Neural crest cell (in vitro differentiated cells): Measurements from ENCODE around the gene TGM2. TPM values are rescaled to one million over a fixed set of nuclear protein-coding genes. Genes with fewer than 3 reads are reported as not detected.

Source experiments
- DNase-seq: peaks from one replicate; pipeline ENCODE4 v3.0.0; 2021; ENCODE audit warnings: low read depth, mixed read lengths, low spot score
- H3K27ac Mint-ChIP-seq: one replicate; pipeline ENCODE4 v1.8.0; 2021; ENCODE audit warnings: mild to moderate bottlenecking, mixed read lengths; ENCODE audit not compliant: unreplicated experiment
- H3K27me3 Mint-ChIP-seq: 2 replicates; pipeline ENCODE4 v1.8.0; 2021; ENCODE audit warnings: low read depth, mild to moderate bottlenecking, mixed read lengths
- H3K36me3 Mint-ChIP-seq: 2 replicates; pipeline ENCODE4 v1.8.0; 2021; ENCODE audit warnings: low read depth, mild to moderate bottlenecking, mixed read lengths
- H3K4me1 Mint-ChIP-seq: 2 replicates; pipeline ENCODE4 v1.8.0; 2021; ENCODE audit warnings: mixed read lengths
- H3K4me3 Mint-ChIP-seq: one replicate; pipeline ENCODE4 v1.8.0; 2021; ENCODE audit warnings: mild to moderate bottlenecking, mixed read lengths
- H3K9me3 Mint-ChIP-seq: 2 replicates; pipeline ENCODE4 v1.8.0; 2021; ENCODE audit warnings: mixed read lengths
- total RNA-seq: library from RNA; stranded (reverse); gene quantifications from 2 replicates; pipeline ENCODE4 v1.2.1, GENCODE V29; 2021
- TF ChIP-seq, protein P1 (sequence below): fragments of 200-600 bp; sonication (generic); conservative IDR thresholded peaks from 2 replicates; pipeline ENCODE4 v1.5.0; 2021; ENCODE audit warnings: antibody characterized with exemption, mild to moderate bottlenecking

TGM2 gene
- total RNA-seq, 1 donor from 2014 or later: 1.4 TPM

DNA sequence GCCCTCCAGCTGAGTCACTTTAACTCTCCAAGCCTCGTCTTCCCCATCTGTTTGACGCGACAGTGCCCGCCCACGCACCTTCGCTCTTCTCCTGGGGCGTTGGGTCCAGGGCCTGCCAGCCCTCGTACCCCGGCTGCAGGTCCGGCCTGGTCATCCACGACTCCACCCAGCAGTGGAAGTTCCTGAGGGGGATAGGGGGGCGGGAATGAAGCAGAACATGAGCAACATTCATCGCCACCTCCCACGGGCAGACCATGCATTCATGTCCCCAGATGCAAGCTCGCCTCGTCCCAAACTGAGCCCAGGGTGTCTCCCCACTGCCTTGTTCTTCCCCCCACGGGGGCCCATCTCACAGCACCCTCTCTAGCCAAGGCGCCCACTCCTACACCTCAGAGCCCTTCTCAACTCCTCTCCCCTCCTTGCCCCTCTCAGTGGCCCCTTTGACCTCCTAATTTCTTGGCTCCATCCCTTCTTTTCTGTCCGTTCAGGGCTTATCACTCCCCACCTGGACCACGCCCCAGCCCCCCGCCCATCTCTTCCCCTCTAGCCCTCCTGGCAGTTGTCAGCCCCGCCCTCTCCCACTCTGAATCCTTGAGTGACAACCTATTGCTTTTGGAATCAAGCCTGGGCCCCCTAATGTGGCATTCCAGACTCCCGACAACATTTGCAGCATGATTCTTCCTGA lies 23.7 kb downstream of the TGM2 start:
- Mint-ChIP-seq H3K9me3 (no peaks in the 10 kb centered on the region), H3K4me3 (no peak overlapping the region), H3K27me3 (no peaks in the 10 kb centered on the region), H3K4me1 (peaks cover 58% of the 10 kb centered on the region), H3K27ac (peak overlapping the region; percentile 71), H3K36me3 (no peaks in the 10 kb centered on the region)
- no peak for DNase-seq
- TF ChIP-seq, protein P1, sequence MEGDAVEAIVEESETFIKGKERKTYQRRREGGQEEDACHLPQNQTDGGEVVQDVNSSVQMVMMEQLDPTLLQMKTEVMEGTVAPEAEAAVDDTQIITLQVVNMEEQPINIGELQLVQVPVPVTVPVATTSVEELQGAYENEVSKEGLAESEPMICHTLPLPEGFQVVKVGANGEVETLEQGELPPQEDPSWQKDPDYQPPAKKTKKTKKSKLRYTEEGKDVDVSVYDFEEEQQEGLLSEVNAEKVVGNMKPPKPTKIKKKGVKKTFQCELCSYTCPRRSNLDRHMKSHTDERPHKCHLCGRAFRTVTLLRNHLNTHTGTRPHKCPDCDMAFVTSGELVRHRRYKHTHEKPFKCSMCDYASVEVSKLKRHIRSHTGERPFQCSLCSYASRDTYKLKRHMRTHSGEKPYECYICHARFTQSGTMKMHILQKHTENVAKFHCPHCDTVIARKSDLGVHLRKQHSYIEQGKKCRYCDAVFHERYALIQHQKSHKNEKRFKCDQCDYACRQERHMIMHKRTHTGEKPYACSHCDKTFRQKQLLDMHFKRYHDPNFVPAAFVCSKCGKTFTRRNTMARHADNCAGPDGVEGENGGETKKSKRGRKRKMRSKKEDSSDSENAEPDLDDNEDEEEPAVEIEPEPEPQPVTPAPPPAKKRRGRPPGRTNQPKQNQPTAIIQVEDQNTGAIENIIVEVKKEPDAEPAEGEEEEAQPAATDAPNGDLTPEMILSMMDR: no peak

DNA sequence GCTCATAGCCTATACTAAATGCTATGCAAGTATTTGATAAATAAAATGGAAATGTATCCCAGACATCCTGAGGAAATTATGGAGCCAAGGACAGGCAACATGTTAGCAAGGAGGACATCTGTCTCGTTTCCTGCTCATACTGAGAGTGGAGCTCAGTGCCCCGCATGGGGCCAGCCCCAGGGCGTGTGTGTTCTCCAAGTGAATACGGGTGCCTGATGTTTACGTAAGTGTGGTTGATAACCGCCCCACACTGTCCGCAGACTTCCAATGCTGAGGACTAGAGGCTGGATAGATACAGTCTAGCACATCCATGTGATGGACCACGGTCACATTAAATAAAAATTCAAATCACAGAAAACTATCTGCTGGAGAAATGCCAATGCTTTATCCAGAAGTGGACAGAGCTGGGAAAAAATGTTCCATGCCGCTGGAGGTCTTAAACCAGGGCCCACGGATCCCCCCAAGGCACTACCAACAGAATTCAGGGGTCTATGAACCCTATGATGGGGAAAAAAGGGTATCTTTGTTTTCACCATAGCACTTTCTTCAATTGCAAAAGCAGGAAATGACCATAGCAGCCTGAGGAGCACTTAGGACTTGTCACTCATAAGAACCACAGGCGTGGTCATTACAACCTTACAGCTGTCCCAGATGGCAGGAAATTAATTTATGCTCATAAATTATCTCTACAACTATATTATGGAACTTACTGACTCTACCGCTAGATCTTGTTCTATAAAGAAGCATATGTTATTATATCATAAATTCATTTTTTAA lies 24.9 kb downstream of the TGM2 start:
- TF ChIP-seq, protein P1: no peak
- no peaks in the 10 kb centered on the region for H3K9me3 Mint-ChIP-seq

DNA sequence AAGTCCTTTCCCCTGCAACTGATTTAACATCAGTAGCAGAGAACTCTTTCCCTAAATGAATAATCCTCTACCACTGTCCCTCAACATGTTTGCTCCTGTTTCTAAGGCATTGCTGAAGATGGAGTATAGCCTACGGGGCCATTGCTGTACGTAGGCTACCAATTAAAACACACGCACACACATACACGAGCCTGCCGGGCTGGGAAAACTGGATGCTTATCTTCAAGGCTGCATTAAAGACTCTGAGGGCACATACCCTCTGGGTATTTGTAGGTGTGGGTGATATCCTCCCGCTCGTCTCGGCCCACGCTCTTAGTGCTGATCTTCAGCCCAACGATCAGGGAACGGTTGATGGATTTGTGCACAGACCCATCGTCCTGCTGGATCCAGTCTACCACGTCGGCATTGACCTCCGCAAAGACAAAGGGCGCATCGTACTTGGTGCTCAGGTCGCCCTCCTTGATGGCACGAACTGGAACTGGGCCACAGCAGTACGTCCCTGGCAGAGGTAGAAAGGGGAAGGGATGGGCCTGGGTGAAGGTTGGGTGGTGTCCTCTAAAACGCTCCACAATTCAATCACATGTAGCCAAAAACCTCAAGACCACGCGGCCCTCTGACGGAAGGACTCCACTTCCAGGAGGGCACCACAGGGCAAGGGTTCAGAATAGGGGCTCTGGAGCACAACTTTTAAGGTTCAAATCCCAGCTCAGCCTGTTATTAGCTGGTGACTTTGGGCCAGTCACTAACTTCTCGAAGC lies 25.7 kb downstream of the TGM2 start:
- peak overlapping the region; percentile 82 for H3K27ac Mint-ChIP-seq
- peaks cover 60% of the 10 kb centered on the region for H3K4me1 Mint-ChIP-seq

More for the DNA sequence above, 24.9 kb downstream of the TGM2 start:
- peak overlapping the region; percentile 31 for H3K4me3 Mint-ChIP-seq
- no peak for DNase-seq
- peaks cover 58% of the 10 kb centered on the region for H3K4me1 Mint-ChIP-seq
- H3K36me3 Mint-ChIP-seq: no peaks in the 10 kb centered on the region
- H3K27me3 Mint-ChIP-seq: no peaks in the 10 kb centered on the region
- peak overlapping the region; percentile 86 for H3K27ac Mint-ChIP-seq

DNA sequence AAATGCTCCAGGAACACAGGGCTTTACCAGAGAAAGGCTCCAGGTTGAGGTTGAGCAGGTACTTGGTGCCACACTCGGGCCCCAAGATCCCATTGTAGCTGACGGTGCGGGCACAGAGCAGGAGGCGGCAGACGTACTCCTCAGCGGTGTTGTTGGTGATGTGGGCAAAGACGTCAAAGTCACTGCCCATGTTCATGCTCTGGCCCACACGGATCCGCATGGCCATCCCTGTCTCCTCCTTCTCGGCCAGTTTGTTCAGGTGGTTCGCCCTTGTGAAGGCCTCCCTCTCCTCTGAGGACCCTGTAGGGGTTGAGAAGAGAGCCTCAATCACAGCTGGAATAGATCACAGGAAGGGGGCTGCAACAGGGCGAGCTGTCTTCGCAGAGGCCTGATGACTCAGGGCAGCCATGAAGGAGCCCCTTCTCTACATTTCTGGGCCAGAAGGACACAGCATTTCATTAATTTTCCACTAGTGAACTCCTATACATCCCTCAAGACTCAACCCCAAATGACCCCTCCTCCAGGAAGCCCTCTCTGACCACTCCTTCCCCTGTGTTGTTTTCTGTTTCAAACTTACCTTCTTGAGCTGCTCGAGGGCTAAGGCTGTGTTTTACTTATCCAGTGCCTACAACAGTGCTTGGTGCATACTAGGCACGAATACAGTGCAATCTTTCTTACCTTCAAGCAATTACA lies 26.8 kb downstream of the TGM2 start:
- H3K4me3 Mint-ChIP-seq: no peak overlapping the region
- TF ChIP-seq, protein P1: no peak
- H3K4me1 Mint-ChIP-seq: peaks cover 57% of the 10 kb centered on the region
- no peaks in the 10 kb centered on the region for H3K36me3 Mint-ChIP-seq
- no peak overlapping the region for H3K27ac Mint-ChIP-seq
- H3K9me3 Mint-ChIP-seq: no peaks in the 10 kb centered on the region
- H3K27me3 Mint-ChIP-seq: no peaks in the 10 kb centered on the region
- DNase-seq: no peak

More for the DNA sequence above, 25.7 kb downstream of the TGM2 start:
- Mint-ChIP-seq H3K27me3 (no peaks in the 10 kb centered on the region), H3K4me3 (no peak overlapping the region), H3K9me3 (no peaks in the 10 kb centered on the region), H3K36me3 (no peaks in the 10 kb centered on the region)
- no peak for DNase-seq
- TF ChIP-seq, protein P1: no peak

DNA sequence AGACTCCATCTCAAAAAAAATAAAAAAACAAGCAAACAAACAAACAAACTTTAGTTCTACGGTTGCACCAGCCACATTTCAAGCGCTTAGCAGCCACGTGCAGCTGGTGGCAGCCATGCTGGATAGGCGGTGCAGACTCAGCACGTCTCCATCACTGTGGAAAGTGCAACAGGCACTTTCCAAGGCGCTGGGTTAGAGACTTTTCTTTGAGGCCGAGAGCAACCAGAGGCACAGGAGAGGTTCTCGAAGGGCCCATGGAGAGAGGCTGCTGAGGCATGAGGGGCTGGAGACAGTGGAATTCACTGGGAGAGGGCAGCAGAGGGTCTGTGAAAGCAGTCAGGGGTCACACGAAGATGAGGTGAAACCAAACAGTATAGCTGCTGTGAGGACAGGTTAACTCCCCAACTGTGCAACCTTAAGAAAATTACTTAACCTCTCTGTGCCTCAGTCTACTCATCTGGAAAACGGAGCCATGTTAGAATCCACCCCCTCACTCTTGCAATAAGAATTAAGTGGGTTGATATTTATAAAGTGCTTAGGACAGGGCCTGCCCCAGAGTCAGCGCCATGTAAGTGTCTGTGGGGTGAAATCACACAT lies 27.5 kb downstream of the TGM2 start:
- no peaks in the 10 kb centered on the region for H3K9me3 Mint-ChIP-seq
- H3K36me3 Mint-ChIP-seq: no peaks in the 10 kb centered on the region
- TF ChIP-seq, protein P1: no peak
- no peak for DNase-seq
- no peak overlapping the region for H3K27ac Mint-ChIP-seq
- peaks cover 51% of the 10 kb centered on the region for H3K4me1 Mint-ChIP-seq
- no peaks in the 10 kb centered on the region for H3K27me3 Mint-ChIP-seq
- no peak overlapping the region for H3K4me3 Mint-ChIP-seq
